WTC11 (cell line): ENCODE measurements around the gene JMJD6. TPM values are rescaled to one million over a fixed set of nuclear protein-coding genes. Genes with fewer than 3 reads are reported as not detected.

ENCODE experiments used
- ATAC-seq: fragments of 200-7000 bp; cut with Tn5 transposase; 2 replicates; pipeline ENCODE4 v1.10.0; 2021; ENCODE audit warnings: mild to moderate bottlenecking, moderate library complexity
- CTCF ChIA-PET: fragments of 300-600 bp; sonication (Branson Sonifier 250); formaldehyde crosslinking; loops from one replicate; lab custom pipeline; 2021; ENCODE audit warnings: antibody characterized with exemption; lab: Charles Lee
- POLR2A ChIA-PET: fragments of 350-600 bp; sonication (Branson Sonifier 250); formaldehyde crosslinking; loops from one replicate; lab custom pipeline; 2021; ENCODE audit warnings: antibody characterized with exemption; lab: Charles Lee
- DNase-seq: peaks from one replicate; pipeline ENCODE4 v3.0.0; 2021; ENCODE audit warnings: low spot score
- H3K27ac Mint-ChIP-seq: 2 replicates; pipeline ENCODE4 v1.8.0; 2021; ENCODE audit warnings: mixed read lengths
- H3K27me3 Mint-ChIP-seq: 2 replicates; pipeline ENCODE4 v1.8.0; 2021; ENCODE audit warnings: low read depth, mild to moderate bottlenecking, moderate library complexity, mixed read lengths
- H3K36me3 Mint-ChIP-seq: 2 replicates; pipeline ENCODE4 v1.8.0; 2021; ENCODE audit warnings: mixed read lengths
- H3K4me1 Mint-ChIP-seq: 2 replicates; pipeline ENCODE4 v1.8.0; 2022; ENCODE audit warnings: mixed read lengths
- H3K4me3 Mint-ChIP-seq: 2 replicates; pipeline ENCODE4 v1.8.0; 2021; ENCODE audit warnings: mild to moderate bottlenecking, moderate library complexity, mixed read lengths
- H3K9me3 Mint-ChIP-seq: 2 replicates; pipeline ENCODE4 v1.8.0; 2021; ENCODE audit warnings: mixed read lengths
- ELF4 ChIP-seq: sonication (generic); formaldehyde crosslinking; IDR thresholded peaks from 2 replicates; pipeline ENCODE4 v1.8.1; 2022; ENCODE audit warnings: low read depth, mild to moderate bottlenecking, moderate library complexity, missing genetic modification reagents
- ESRRA ChIP-seq: sonication (generic); formaldehyde crosslinking; IDR thresholded peaks from 2 replicates; pipeline ENCODE4 v1.8.1; 2022; ENCODE audit warnings: mild to moderate bottlenecking, missing genetic modification reagents, borderline replicate concordance
- FOXP1 ChIP-seq: sonication (generic); formaldehyde crosslinking; IDR thresholded peaks from 2 replicates; pipeline ENCODE4 v1.8.0; 2022; ENCODE audit warnings: missing genetic modification reagents, mild to moderate bottlenecking, moderate library complexity, borderline replicate concordance
- HMGA2 ChIP-seq: fragments of 250-450 bp; sonication (Bioruptor Pico); IDR thresholded peaks from 2 replicates; pipeline ENCODE4 v1.4.0; 2021; ENCODE audit warnings: mild to moderate bottlenecking, moderate library complexity
- MAX ChIP-seq: sonication (generic); formaldehyde crosslinking; IDR thresholded peaks from 2 replicates; pipeline ENCODE4 v1.8.0; 2022; ENCODE audit warnings: mild to moderate bottlenecking, missing genetic modification reagents
- NFATC4 ChIP-seq: fragments of 250-450 bp; sonication (Bioruptor Pico); IDR thresholded peaks from 2 replicates; pipeline ENCODE4 v1.9.0; 2021; ENCODE audit warnings: mild to moderate bottlenecking
- NFE2L1 ChIP-seq: sonication (generic); formaldehyde crosslinking; IDR thresholded peaks from 2 replicates; pipeline ENCODE4 v1.8.1; 2023; ENCODE audit warnings: missing genetic modification reagents
- NR2C2 ChIP-seq: sonication (generic); formaldehyde crosslinking; IDR thresholded peaks from 2 replicates; pipeline ENCODE4 v1.8.0; 2022; ENCODE audit warnings: mild to moderate bottlenecking, missing genetic modification reagents
- SMAD3 ChIP-seq: sonication (generic); formaldehyde crosslinking; IDR thresholded peaks from 2 replicates; pipeline ENCODE4 v1.8.0; 2022; ENCODE audit warnings: missing genetic modification reagents, mild to moderate bottlenecking, borderline replicate concordance
- SP1 ChIP-seq: sonication (generic); formaldehyde crosslinking; conservative IDR thresholded peaks from 2 replicates; pipeline ENCODE4 v1.8.1; 2022; ENCODE audit warnings: missing genetic modification reagents
- ZBTB21 ChIP-seq: sonication (generic); formaldehyde crosslinking; IDR thresholded peaks from 2 replicates; pipeline ENCODE4 v1.8.1; 2023; ENCODE audit warnings: mild to moderate bottlenecking, missing genetic modification reagents, borderline replicate concordance
- ZNF263 ChIP-seq: sonication (generic); formaldehyde crosslinking; IDR thresholded peaks from 2 replicates; pipeline ENCODE4 v1.8.1; 2022; ENCODE audit warnings: low read depth, mild to moderate bottlenecking, moderate library complexity, missing genetic modification reagents
- ZNF423 ChIP-seq: fragments of 250-450 bp; sonication (Bioruptor Pico); IDR thresholded peaks from 2 replicates; pipeline ENCODE4 v2.1.2; 2022; ENCODE audit warnings: mild to moderate bottlenecking, moderate library complexity
- ZSCAN18 ChIP-seq: fragments of 250-450 bp; sonication (Bioruptor Pico); IDR thresholded peaks from 2 replicates; pipeline ENCODE4 v2.1.2; 2022; ENCODE audit warnings: mild to moderate bottlenecking, moderate library complexity
- total RNA-seq: library from RNA; stranded (reverse); gene quantifications from 3 replicates; pipeline ENCODE4 v1.2.3, GENCODE V29; 2021
- TF ChIP-seq, protein P1 (sequence below): sonication (generic); formaldehyde crosslinking; IDR thresholded peaks from 2 replicates; pipeline ENCODE4 v1.8.0; 2022; ENCODE audit warnings: mild to moderate bottlenecking, missing genetic modification reagents
- TF ChIP-seq, protein P2 (sequence below): fragments of 250-450 bp; sonication (Bioruptor Pico); IDR thresholded peaks from 2 replicates; pipeline ENCODE4 v1.9.0; 2021; ENCODE audit warnings: mild to moderate bottlenecking, borderline replicate concordance
- TF ChIP-seq, protein P3 (sequence below): sonication (generic); formaldehyde crosslinking; IDR thresholded peaks from 2 replicates; pipeline ENCODE4 v1.8.0; 2023; ENCODE audit warnings: mild to moderate bottlenecking, missing genetic modification reagents
- TF ChIP-seq, protein P4 (sequence below): fragments of 250-450 bp; sonication (Bioruptor Pico); IDR thresholded peaks from 2 replicates; pipeline ENCODE4 v1.8.0; 2021; ENCODE audit warnings: mild to moderate bottlenecking

JMJD6 gene
- total RNA-seq, 1 experiment from 2014 or later, result 21.6 TPM

GRCh38 chr17:76704805-76705204, 21.6 kb downstream of the JMJD6 start:
- Mint-ChIP-seq H3K27ac (no peak overlapping the region), H3K36me3 (peaks cover 3% of the 10 kb centered on the region; the same call in 1 of the 2 replicates), H3K27me3 (peaks cover 12% of the 10 kb centered on the region), H3K4me3 (no peak overlapping the region), H3K4me1 (peaks cover 44% of the 10 kb centered on the region), H3K9me3 (no peaks in the 10 kb centered on the region)
- POLR2A ChIA-PET, result interaction anchor here (0.6 kb wide), 1 partner anchor 20 kb away, joined by 6 read pairs; no protein-coding TSS in a partner anchor
- CTCF ChIA-PET, result interaction anchor here (0.7 to 2.9 kb wide), 4 partner anchors 12 to 55 kb away, joined by 3 to 13 read pairs (median 4); no protein-coding TSS in a partner anchor
- ATAC-seq (no peak), DNase-seq (no peak)
- no peak for TF ChIP-seq SP1 (CRISPR knock-in tag)
- TF ChIP-seq, protein P1, sequence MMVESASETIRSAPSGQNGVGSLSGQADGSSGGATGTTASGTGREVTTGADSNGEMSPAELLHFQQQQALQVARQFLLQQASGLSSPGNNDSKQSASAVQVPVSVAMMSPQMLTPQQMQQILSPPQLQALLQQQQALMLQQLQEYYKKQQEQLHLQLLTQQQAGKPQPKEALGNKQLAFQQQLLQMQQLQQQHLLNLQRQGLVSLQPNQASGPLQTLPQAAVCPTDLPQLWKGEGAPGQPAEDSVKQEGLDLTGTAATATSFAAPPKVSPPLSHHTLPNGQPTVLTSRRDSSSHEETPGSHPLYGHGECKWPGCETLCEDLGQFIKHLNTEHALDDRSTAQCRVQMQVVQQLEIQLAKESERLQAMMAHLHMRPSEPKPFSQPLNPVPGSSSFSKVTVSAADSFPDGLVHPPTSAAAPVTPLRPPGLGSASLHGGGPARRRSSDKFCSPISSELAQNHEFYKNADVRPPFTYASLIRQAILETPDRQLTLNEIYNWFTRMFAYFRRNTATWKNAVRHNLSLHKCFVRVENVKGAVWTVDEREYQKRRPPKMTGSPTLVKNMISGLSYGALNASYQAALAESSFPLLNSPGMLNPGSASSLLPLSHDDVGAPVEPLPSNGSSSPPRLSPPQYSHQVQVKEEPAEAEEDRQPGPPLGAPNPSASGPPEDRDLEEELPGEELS (CRISPR knock-in tag), result no peak
- no peak for TF ChIP-seq ZNF263 (CRISPR knock-in tag)
- no peak for TF ChIP-seq NFE2L1 (CRISPR knock-in tag)
- no peak for TF ChIP-seq HMGA2 (CRISPR knock-in tag)
- TF ChIP-seq, protein P2, sequence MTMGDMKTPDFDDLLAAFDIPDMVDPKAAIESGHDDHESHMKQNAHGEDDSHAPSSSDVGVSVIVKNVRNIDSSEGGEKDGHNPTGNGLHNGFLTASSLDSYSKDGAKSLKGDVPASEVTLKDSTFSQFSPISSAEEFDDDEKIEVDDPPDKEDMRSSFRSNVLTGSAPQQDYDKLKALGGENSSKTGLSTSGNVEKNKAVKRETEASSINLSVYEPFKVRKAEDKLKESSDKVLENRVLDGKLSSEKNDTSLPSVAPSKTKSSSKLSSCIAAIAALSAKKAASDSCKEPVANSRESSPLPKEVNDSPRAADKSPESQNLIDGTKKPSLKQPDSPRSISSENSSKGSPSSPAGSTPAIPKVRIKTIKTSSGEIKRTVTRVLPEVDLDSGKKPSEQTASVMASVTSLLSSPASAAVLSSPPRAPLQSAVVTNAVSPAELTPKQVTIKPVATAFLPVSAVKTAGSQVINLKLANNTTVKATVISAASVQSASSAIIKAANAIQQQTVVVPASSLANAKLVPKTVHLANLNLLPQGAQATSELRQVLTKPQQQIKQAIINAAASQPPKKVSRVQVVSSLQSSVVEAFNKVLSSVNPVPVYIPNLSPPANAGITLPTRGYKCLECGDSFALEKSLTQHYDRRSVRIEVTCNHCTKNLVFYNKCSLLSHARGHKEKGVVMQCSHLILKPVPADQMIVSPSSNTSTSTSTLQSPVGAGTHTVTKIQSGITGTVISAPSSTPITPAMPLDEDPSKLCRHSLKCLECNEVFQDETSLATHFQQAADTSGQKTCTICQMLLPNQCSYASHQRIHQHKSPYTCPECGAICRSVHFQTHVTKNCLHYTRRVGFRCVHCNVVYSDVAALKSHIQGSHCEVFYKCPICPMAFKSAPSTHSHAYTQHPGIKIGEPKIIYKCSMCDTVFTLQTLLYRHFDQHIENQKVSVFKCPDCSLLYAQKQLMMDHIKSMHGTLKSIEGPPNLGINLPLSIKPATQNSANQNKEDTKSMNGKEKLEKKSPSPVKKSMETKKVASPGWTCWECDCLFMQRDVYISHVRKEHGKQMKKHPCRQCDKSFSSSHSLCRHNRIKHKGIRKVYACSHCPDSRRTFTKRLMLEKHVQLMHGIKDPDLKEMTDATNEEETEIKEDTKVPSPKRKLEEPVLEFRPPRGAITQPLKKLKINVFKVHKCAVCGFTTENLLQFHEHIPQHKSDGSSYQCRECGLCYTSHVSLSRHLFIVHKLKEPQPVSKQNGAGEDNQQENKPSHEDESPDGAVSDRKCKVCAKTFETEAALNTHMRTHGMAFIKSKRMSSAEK (CRISPR knock-in tag), result no peak
- TF ChIP-seq NR2C2 (CRISPR knock-in tag), result no peak
- TF ChIP-seq SMAD3, result no peak
- no peak for TF ChIP-seq ZSCAN18 (CRISPR knock-in tag)
- no peak for TF ChIP-seq NFATC4 (CRISPR knock-in tag)
- no peak for TF ChIP-seq ZNF423

DNA sequence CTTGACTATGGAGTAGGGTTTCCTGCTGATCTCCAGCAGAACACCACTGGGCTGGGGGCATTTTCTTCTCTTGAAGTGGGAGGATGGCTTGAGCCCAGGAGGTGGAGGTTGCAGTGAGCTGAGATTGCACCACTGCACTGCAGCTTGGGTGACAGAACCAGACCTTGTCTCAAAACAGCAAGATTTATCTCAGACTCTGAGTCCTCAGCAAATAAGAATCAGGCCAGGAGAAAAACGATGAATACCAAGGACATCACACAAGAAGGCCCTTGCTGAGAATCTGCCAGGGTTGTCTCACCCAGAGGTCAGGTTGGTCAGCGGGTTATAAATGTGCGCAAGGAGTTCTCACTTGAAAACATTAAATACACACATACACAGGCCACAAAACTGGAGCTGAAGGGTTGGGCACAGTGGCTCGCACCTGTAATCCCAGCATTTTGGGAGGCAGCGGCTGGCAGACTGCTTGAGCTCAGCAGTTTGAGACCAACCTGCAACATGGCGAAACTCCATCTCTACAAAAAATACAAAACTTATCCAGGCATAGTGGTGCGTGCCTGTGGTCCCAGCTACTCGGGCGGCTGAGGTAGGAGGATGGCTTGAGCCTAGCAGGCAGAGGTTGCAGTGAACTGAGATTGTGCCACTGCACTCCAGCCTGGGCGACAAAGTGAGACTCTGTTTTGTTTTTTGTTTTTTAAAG, 23.3 kb downstream of the JMJD6 start:
- CTCF ChIA-PET, result interaction anchor here (1.3 to 2.9 kb wide), 3 partner anchors 22 to 244 kb away, joined by 5 to 13 read pairs (median 6); no protein-coding TSS in a partner anchor
- no peak overlapping the region for H3K4me3 Mint-ChIP-seq

More for the DNA sequence above, 23.3 kb downstream of the JMJD6 start:
- Mint-ChIP-seq H3K4me1 (peaks cover 39% of the 10 kb centered on the region), H3K36me3 (peaks cover 3% of the 10 kb centered on the region; the same call in 1 of the 2 replicates), H3K27ac (no peak overlapping the region), H3K9me3 (no peaks in the 10 kb centered on the region), H3K27me3 (no peaks in the 10 kb centered on the region)
- TF ChIP-seq FOXP1 (CRISPR knock-in tag) (no peak), ELF4 (CRISPR knock-in tag) (no peak), SP1 (CRISPR knock-in tag) (no peak), ZBTB21 (no peak), ESRRA (CRISPR knock-in tag) (no peak), MAX (no peak)
- TF ChIP-seq, protein P3, sequence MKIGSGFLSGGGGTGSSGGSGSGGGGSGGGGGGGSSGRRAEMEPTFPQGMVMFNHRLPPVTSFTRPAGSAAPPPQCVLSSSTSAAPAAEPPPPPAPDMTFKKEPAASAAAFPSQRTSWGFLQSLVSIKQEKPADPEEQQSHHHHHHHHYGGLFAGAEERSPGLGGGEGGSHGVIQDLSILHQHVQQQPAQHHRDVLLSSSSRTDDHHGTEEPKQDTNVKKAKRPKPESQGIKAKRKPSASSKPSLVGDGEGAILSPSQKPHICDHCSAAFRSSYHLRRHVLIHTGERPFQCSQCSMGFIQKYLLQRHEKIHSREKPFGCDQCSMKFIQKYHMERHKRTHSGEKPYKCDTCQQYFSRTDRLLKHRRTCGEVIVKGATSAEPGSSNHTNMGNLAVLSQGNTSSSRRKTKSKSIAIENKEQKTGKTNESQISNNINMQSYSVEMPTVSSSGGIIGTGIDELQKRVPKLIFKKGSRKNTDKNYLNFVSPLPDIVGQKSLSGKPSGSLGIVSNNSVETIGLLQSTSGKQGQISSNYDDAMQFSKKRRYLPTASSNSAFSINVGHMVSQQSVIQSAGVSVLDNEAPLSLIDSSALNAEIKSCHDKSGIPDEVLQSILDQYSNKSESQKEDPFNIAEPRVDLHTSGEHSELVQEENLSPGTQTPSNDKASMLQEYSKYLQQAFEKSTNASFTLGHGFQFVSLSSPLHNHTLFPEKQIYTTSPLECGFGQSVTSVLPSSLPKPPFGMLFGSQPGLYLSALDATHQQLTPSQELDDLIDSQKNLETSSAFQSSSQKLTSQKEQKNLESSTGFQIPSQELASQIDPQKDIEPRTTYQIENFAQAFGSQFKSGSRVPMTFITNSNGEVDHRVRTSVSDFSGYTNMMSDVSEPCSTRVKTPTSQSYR (CRISPR knock-in tag), result no peak
- TF ChIP-seq, protein P4, sequence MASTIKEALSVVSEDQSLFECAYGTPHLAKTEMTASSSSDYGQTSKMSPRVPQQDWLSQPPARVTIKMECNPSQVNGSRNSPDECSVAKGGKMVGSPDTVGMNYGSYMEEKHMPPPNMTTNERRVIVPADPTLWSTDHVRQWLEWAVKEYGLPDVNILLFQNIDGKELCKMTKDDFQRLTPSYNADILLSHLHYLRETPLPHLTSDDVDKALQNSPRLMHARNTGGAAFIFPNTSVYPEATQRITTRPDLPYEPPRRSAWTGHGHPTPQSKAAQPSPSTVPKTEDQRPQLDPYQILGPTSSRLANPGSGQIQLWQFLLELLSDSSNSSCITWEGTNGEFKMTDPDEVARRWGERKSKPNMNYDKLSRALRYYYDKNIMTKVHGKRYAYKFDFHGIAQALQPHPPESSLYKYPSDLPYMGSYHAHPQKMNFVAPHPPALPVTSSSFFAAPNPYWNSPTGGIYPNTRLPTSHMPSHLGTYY (CRISPR knock-in tag), result no peak
- ATAC-seq (no peak), DNase-seq (no peak)
- POLR2A ChIA-PET, result interaction anchor here (0.5 kb wide), 1 partner anchor 61 kb away, joined by 4 read pairs; no protein-coding TSS in a partner anchor
